Thyroid gland (tissue), 4 donors: ENCODE measurements around the gene SERPINB13. TPM values are rescaled to one million over a fixed set of nuclear protein-coding genes. Genes with fewer than 3 reads are reported as not detected.

Experiments used
- DNase-seq, 2 donors: peaks; one replicate each; pipeline ENCODE4 v3.0.0-alpha.2; 2019
- H3K27ac ChIP-seq, 3 donors: fragments of 200-600 bp; sonication (generic); 1 replicate in 2 of 3; 2 replicates in 1 of 3; pipeline ENCODE4 v1.5.1; 2016 to 2019; ENCODE audit warnings: mild to moderate bottlenecking in 1 of 3, moderate library complexity in 1 of 3
- H3K27me3 ChIP-seq: fragments of 200-600 bp; sonication (generic); one replicate; pipeline ENCODE4 v1.5.1; 2019
- H3K36me3 ChIP-seq, 2 donors: fragments of 200-600 bp; sonication (generic); one replicate each; pipeline ENCODE4 v1.5.1; 2016 to 2019
- H3K4me1 ChIP-seq, 2 donors: fragments of 200-600 bp; sonication (generic); one replicate each; pipeline ENCODE4 v1.5.1; 2017 to 2019
- H3K4me3 ChIP-seq, 3 donors: fragments of 200-600 bp; sonication (generic); replicated peaks in 1 of 3; 1 replicate in 2 of 3; 2 replicates in 1 of 3; pipeline ENCODE4 v1.5.1; 2016; ENCODE audit warnings: mild to moderate bottlenecking in 1 of 3
- H3K9me3 ChIP-seq: fragments of 200-600 bp; sonication (generic); one replicate; pipeline ENCODE4 v1.5.1; 2017
- CTCF ChIP-seq, 6 experiments: fragments of 200-600 bp in 3 of 6; fragments of 450-650 bp in 3 of 6; sonication (generic) in 3 of 6; IDR thresholded peaks; one replicate each; pipeline ENCODE4 v1.5.1; 2016 to 2019; ENCODE audit warnings: antibody characterized with exemption in 6 of 6, mild to moderate bottlenecking in 2 of 6, inconsistent platforms in 1 of 6, moderate library complexity in 1 of 6
- POLR2A ChIP-seq, 2 donors: fragments of 450-650 bp; IDR thresholded peaks; one replicate each; pipeline ENCODE4 v1.6.1; 2017; ENCODE audit warnings: antibody characterized with exemption in 2 of 2, mild to moderate bottlenecking in 2 of 2, moderate library complexity in 1 of 2
- WGBS, 2 donors: methylation state at CpG; one replicate each; pipeline ENCODE4 v1.1.5; 2017; 5-methylcytosine and 5-hydroxymethylcytosine counted together
- intact Hi-C: fragments of 100-400 bp; cut with DNase I; formaldehyde crosslinking; loops from one replicate; pipeline ENCODE4 v1.15.1; 2023
- total RNA-seq, 4 donors: library from RNA; depleted of rRNA; stranded (reverse); fragments of >200 nt; gene quantifications; one replicate each; pipeline ENCODE4 v1.2.3, GENCODE V29; 2016

SERPINB13 gene
- total RNA-seq, 4 donors from 2014 or later, result not detected

- Histone ChIP-seq H3K36me3 (no peaks in the 10 kb centered on the region), H3K9me3 (no peaks in the 10 kb centered on the region), H3K27ac (no peak overlapping the region), H3K27me3 (no peaks in the 10 kb centered on the region), H3K4me3 (no peak overlapping the region), H3K4me1 (no peaks in the 10 kb centered on the region)
- intact Hi-C loops, result no loop called here
- TF ChIP-seq POLR2A (IDR thresholded peaks at IDR 0.05) (no peak), CTCF (IDR thresholded peaks at IDR 0.05) (no peak)
- no peak for DNase-seq
- 57 to 58% methylated on average over 1 of the region's 1 CpG for WGBS, 2 donors
These were observed 5.3 kb downstream of the SERPINB13 start for GRCh38 chr18:63592471-63592870.

- no peaks in the 10 kb centered on the region for H3K9me3 ChIP-seq
- TF ChIP-seq CTCF (IDR thresholded peaks at IDR 0.05), result no peak
- TF ChIP-seq POLR2A (IDR thresholded peaks at IDR 0.05), result no peak
- no peak overlapping the region for H3K4me3 ChIP-seq
- intact Hi-C loops, result no loop called here
- no peaks in the 10 kb centered on the region for H3K4me1 ChIP-seq
- 85% methylated on average over 14 of the region's 14 CpGs for WGBS, 2 donors
- DNase-seq, result no peak
- H3K27me3 ChIP-seq, result no peaks in the 10 kb centered on the region
- H3K27ac ChIP-seq, result no peak overlapping the region
- no peaks in the 10 kb centered on the region for H3K36me3 ChIP-seq
These were observed 9.8 kb downstream of the SERPINB13 start for GRCh38 chr18:63596964-63597363.

GRCh38 chr18:63603355-63603754 lies 16.2 kb downstream of the SERPINB13 start:
- intact Hi-C loops, result no loop called here
- no peaks in the 10 kb centered on the region for H3K27me3 ChIP-seq
- 70 to 76% methylated on average over 1 of the region's 1 CpG for WGBS, 2 donors
- TF ChIP-seq CTCF (IDR thresholded peaks at IDR 0.05), result no peak
- no peak for TF ChIP-seq POLR2A (IDR thresholded peaks at IDR 0.05)
- H3K4me1 ChIP-seq, result no peaks in the 10 kb centered on the region
- H3K9me3 ChIP-seq, result no peaks in the 10 kb centered on the region
- no peak overlapping the region for H3K4me3 ChIP-seq
- H3K36me3 ChIP-seq, result no peaks in the 10 kb centered on the region
- no peak for DNase-seq
- no peak overlapping the region for H3K27ac ChIP-seq

- no peak overlapping the region for H3K4me3 ChIP-seq
- H3K4me1 ChIP-seq, result no peaks in the 10 kb centered on the region
- 35 to 42% methylated on average over 1 of the region's 1 CpG for WGBS, 2 donors
- TF ChIP-seq POLR2A (IDR thresholded peaks at IDR 0.05) (no peak), CTCF (IDR thresholded peaks at IDR 0.05) (no peak)
- no peaks in the 10 kb centered on the region for H3K9me3 ChIP-seq
- no peaks in the 10 kb centered on the region for H3K27me3 ChIP-seq
- no peak overlapping the region for H3K27ac ChIP-seq
- DNase-seq, result no peak
- no peaks in the 10 kb centered on the region for H3K36me3 ChIP-seq
- intact Hi-C loops, result no loop called here
These were observed 16.6 kb downstream of the SERPINB13 start for GRCh38 chr18:63603772-63604171.

- no peak for DNase-seq
- Histone ChIP-seq H3K4me3 (no peak overlapping the region), H3K27me3 (no peaks in the 10 kb centered on the region), H3K36me3 (no peaks in the 10 kb centered on the region), H3K9me3 (no peaks in the 10 kb centered on the region), H3K4me1 (no peaks in the 10 kb centered on the region), H3K27ac (no peak overlapping the region)
- intact Hi-C loops, result no loop called here
- TF ChIP-seq POLR2A (IDR thresholded peaks at IDR 0.05) (no peak), CTCF (IDR thresholded peaks at IDR 0.05) (no peak)
- WGBS, 2 donors, result 69 to 75% methylated on average over 4 of the region's 4 CpGs
These were observed 17.8 kb downstream of the SERPINB13 start for GRCh38 chr18:63604791-63605567.
